Stimulated activated CD8-positive, alpha-beta memory T cell treated with anti-CD3 and anti-CD28 coated beads, Interleukin-7, amount 100 ng/mL, for 48 hours (primary cell): ENCODE data around the gene BEST3.

Experiments
- DNase-seq, 2 donors: peaks; one replicate each; pipeline ENCODE4 v3.0.0-alpha.2; 2020; ENCODE audit warnings: low read depth in 1 of 2; ENCODE audit errors: extremely low read depth in 1 of 2

Gene BEST3

GRCh38 chr12:69655616-69656340, 43.3 kb downstream of the BEST3 start:
- no peak for DNase-seq

- no peak for DNase-seq
Measured at GRCh38 chr12:69653703-69654102, 45.4 kb downstream of the BEST3 start.

GRCh38 chr12:69651922-69652321, 47.2 kb downstream of the BEST3 start:
- no peak for DNase-seq

GRCh38 chr12:69649529-69649928, 49.6 kb downstream of the BEST3 start:
- no peak for DNase-seq

- DNase-seq, result no peak
Measured at GRCh38 chr12:69648476-69648875, 50.6 kb downstream of the BEST3 start.

- no peak for DNase-seq
Measured at GRCh38 chr12:69647178-69647577, 51.9 kb downstream of the BEST3 start.

- DNase-seq, result no peak
Measured at GRCh38 chr12:69645031-69645430, 54.1 kb downstream of the BEST3 start.

- no peak for DNase-seq
Measured at GRCh38 chr12:69644511-69644910, 54.6 kb downstream of the BEST3 start.

GRCh38 chr12:69642531-69642930, 56.6 kb downstream of the BEST3 start:
- no peak for DNase-seq

- DNase-seq, result no peak
Measured at GRCh38 chr12:69641546-69641945, 57.6 kb downstream of the BEST3 start.

GRCh38 chr12:69639400-69640016, 59.6 kb downstream of the BEST3 start:
- DNase-seq, result peak; percentile 19 to 47

- no peak for DNase-seq
Measured at GRCh38 chr12:69633061-69633460, 66.0 kb downstream of the BEST3 start.

GRCh38 chr12:69630191-69630590, 68.9 kb downstream of the BEST3 start:
- no peak for DNase-seq

- DNase-seq, result no peak
Measured at GRCh38 chr12:69627501-69627900, 71.6 kb downstream of the BEST3 start.

- no peak for DNase-seq
Measured at GRCh38 chr12:69623970-69624369, 75.1 kb downstream of the BEST3 start.

- DNase-seq, result no peak
Measured at GRCh38 chr12:69621551-69621950, 77.6 kb downstream of the BEST3 start.

- no peak for DNase-seq
Measured at GRCh38 chr12:69620921-69621320, 78.2 kb downstream of the BEST3 start.

GRCh38 chr12:69620077-69620476, 79.0 kb downstream of the BEST3 start:
- no peak for DNase-seq

- no peak for DNase-seq
Measured at GRCh38 chr12:69619050-69619449, 80.1 kb downstream of the BEST3 start.

- DNase-seq, result no peak
Measured at GRCh38 chr12:69616025-69616424, 83.1 kb downstream of the BEST3 start.

GRCh38 chr12:69613351-69613750, 85.8 kb downstream of the BEST3 start:
- DNase-seq, result no peak

GRCh38 chr12:69610729-69611128, 88.4 kb downstream of the BEST3 start, which contains the start of gene LRRC10:
TSS of gene LRRC10 (minus strand) at chr12:69610907. CDS start at chr12:69610838, 69 bp downstream.
- DNase-seq, result no peak

- DNase-seq, result no peak
Measured at GRCh38 chr12:69610126-69610525, 89.0 kb downstream of the BEST3 start.
